HEK293T (cell line): Measurements from ENCODE around the gene BTBD1.

Experiments used
- ARNT ChIP-seq: fragments of 450-650 bp; IDR thresholded peaks from 2 replicates; pipeline ENCODE4 v1.6.1; 2017; ENCODE audit warnings: mild to moderate bottlenecking
- CTBP1 ChIP-seq: fragments of 450-650 bp; IDR thresholded peaks from 2 replicates; pipeline ENCODE4 v1.6.1; 2016; ENCODE audit warnings: borderline replicate concordance

DNA sequence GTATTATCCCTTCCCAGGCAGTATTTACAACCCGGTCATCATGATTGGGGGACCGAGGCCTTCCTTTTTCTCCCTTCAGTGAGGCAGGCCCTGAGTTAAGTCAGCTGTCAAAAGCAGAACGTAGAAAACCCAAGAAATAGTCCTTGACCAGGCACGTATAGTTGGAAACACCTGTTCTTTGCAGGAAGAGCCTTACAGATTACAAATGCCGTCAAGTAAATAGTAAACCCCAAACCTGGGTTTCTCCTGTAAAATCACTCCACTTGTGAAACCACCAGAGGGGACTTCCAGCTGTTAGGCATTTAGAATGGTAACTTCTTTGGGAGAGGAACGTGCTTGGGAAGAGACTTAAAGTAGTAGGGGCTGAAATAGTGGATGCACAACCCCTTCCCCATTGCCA lies 1.0 kb upstream of the BTBD1 start:
- TF ChIP-seq CTBP1 (no peak), ARNT (no peak)
